HG02763 (cell line): ENCODE measurements around the gene CDH26.

Experiments
- ATAC-seq: cut with Tn5 transposase; IDR thresholded peaks from one replicate; pipeline ENCODE4 v1.9.1; 2021; ENCODE audit warnings: mild to moderate bottlenecking, moderate library complexity; ENCODE audit not compliant: unreplicated experiment

The CDH26 gene

GRCh38 chr20:59958123-59958522 lies at the start of gene CDH26:
CDH26 (plus strand) TSS chr20:59958423; CDS start chr20:59958727, 304 bp downstream.
- no peak for ATAC-seq

- no peak for ATAC-seq
These were observed 49.4 kb upstream of the CDH26 start for GRCh38 chr20:59908855-59909254.

- no peak for ATAC-seq
These were observed 47.2 kb upstream of the CDH26 start for GRCh38 chr20:59911041-59911440.

- ATAC-seq, result no peak
These were observed 45.6 kb upstream of the CDH26 start for GRCh38 chr20:59912609-59913008.

GRCh38 chr20:59920944-59921343 lies 37.3 kb upstream of the CDH26 start:
- no peak for ATAC-seq

GRCh38 chr20:59923514-59923913 lies 34.7 kb upstream of the CDH26 start:
- no peak for ATAC-seq

GRCh38 chr20:59925359-59925758 lies 32.9 kb upstream of the CDH26 start:
- no peak for ATAC-seq

GRCh38 chr20:59925899-59926298 lies 32.3 kb upstream of the CDH26 start:
- no peak for ATAC-seq

- no peak for ATAC-seq
These were observed 26.5 kb upstream of the CDH26 start for GRCh38 chr20:59931511-59932312.

GRCh38 chr20:59932616-59933295 lies 25.5 kb upstream of the CDH26 start:
- ATAC-seq, result no peak

- ATAC-seq, result no peak
These were observed 24.9 kb upstream of the CDH26 start, which contains the start of gene SYCP2 for GRCh38 chr20:59933296-59933848. SYCP2 (minus strand) TSS chr20:59933637; CDS start chr20:59922413, 11,224 bp downstream.

- ATAC-seq, result peak; percentile 89
These were observed 24.2 kb upstream of the CDH26 start for GRCh38 chr20:59933849-59934585.

GRCh38 chr20:59935457-59936185 lies 22.6 kb upstream of the CDH26 start:
- ATAC-seq, result no peak

- ATAC-seq, result no peak
These were observed 21.8 kb upstream of the CDH26 start for GRCh38 chr20:59936409-59936808.

GRCh38 chr20:59937150-59937549 lies 21.1 kb upstream of the CDH26 start:
- ATAC-seq, result no peak

GRCh38 chr20:59938221-59938620 lies 20.0 kb upstream of the CDH26 start:
- ATAC-seq, result no peak

GRCh38 chr20:59938696-59939051 lies 19.5 kb upstream of the CDH26 start:
- no peak for ATAC-seq

GRCh38 chr20:59939052-59939878 lies 19.0 kb upstream of the CDH26 start:
- peak; percentile 27 for ATAC-seq

- peak; percentile 27 for ATAC-seq
These were observed 18.4 kb upstream of the CDH26 start for GRCh38 chr20:59939879-59940128.
